K562 (cell line): ENCODE data around the gene TSEN34. TPM values are rescaled to one million over a fixed set of nuclear protein-coding genes. Genes with fewer than 3 reads are reported as not detected.

ENCODE experiments used
- ARID3A ChIP-seq: IDR thresholded peaks from 2 replicates; pipeline ENCODE4 v1.6.1; 2012; ENCODE audit warnings: low read depth, low read length, improper control_type of control experiment, borderline replicate concordance
- CBFA2T2 ChIP-seq: fragments of 450-650 bp; conservative IDR thresholded peaks from 2 replicates; pipeline ENCODE4 v1.6.1; 2017; ENCODE audit warnings: mild to moderate bottlenecking
- CREB5 ChIP-seq: fragments of 250-450 bp; sonication (Bioruptor Pico); IDR thresholded peaks from 2 replicates; pipeline ENCODE4 v1.5.0; 2020; ENCODE audit warnings: mild to moderate bottlenecking
- E2F1 ChIP-seq: sonication (generic); formaldehyde crosslinking; IDR thresholded peaks from 2 replicates; pipeline ENCODE4 v1.8.1; 2023; ENCODE audit warnings: mild to moderate bottlenecking, missing genetic modification reagents, moderate library complexity
- FOXK2 ChIP-seq, 2 experiments: fragments of 450-650 bp; IDR thresholded peaks in 1 of 2; conservative IDR thresholded peaks in 1 of 2; 2 replicates each; pipeline ENCODE4 v1.6.1; 2016; ENCODE audit warnings: low read depth in 2 of 2, mild to moderate bottlenecking in 1 of 2
- FOXO4 ChIP-seq: fragments of 450-650 bp; formaldehyde crosslinking; IDR thresholded peaks from 2 replicates; pipeline ENCODE4 v1.4.0; 2020; ENCODE audit warnings: mild to moderate bottlenecking, moderate library complexity
- HBP1 ChIP-seq: fragments of 450-650 bp; formaldehyde crosslinking; IDR thresholded peaks from 2 replicates; pipeline ENCODE4 v1.4.0; 2022; ENCODE audit warnings: missing genetic modification characterization
- NCOA2 ChIP-seq, 2 experiments: fragments of 450-650 bp; IDR thresholded peaks; 2 replicates each; pipeline ENCODE4 v1.6.1; 2018; ENCODE audit warnings: mild to moderate bottlenecking in 2 of 2, moderate library complexity in 1 of 2; ENCODE audit not compliant: partially characterized antibody in 2 of 2
- POLR2A ChIP-seq: fragments of 450-650 bp; conservative IDR thresholded peaks from 2 replicates; pipeline ENCODE4 v1.6.1; 2016
- U2AF1 ChIP-seq: fragments of 200-400 bp; formaldehyde crosslinking; optimal IDR thresholded peaks from 2 replicates; pipeline ENCODE3; 2017; ENCODE audit warnings: mild to moderate bottlenecking, low read depth, low read length, moderate library complexity
- ZNF407 ChIP-seq: fragments of 450-650 bp; IDR thresholded peaks from 2 replicates; pipeline ENCODE4 v1.6.1; 2016; ENCODE audit warnings: low read depth
- polyA plus RNA-seq, 8 experiments: library from polyadenylated mRNA; depleted of rRNA in 4 of 8; stranded (reverse) in 5 of 8; unstranded in 3 of 8; fragments of >200 nt; fragmentation: Nextera tagmentation in 2 of 8; fragmentation: Illumina TruSeq in 1 of 8; extraction: Ambion mirVana in 2 of 8; extraction: Trizol in 1 of 8; gene quantifications; 2 replicates each; pipeline versions ENCODE4 v1.2.1 to v1.2.3, GENCODE V29; 2011 to 2014; ENCODE audit warnings: inconsistent platforms in 1 of 8, missing spikeins in 1 of 8
- total RNA-seq, 7 experiments: library from RNA; depleted of rRNA in 6 of 7; stranded (reverse); fragments of >200 nt in 6 of 7; fragmentation: Illumina TruSeq in 2 of 7; extraction: Trizol in 2 of 7; gene quantifications; 2 replicates each; pipeline versions ENCODE4 v1.2.1 to v1.2.3, GENCODE V29; 2011 to 2021; ENCODE audit warnings: low replicate concordance in 1 of 7

Gene TSEN34
- total and polyA plus RNA-seq, 9 of the 15 experiments (the other 6 are each of a cell fraction or from before 2014, with no cell fraction given), result 3.1 to 57.6 (median 29.5) TPM

- TF ChIP-seq HBP1 (CRISPR knock-in tag), result no peak
- no peak for TF ChIP-seq NCOA2 (IDR thresholded peaks at IDR 0.05; ENCODE audit: partially characterized antibody in 2 of 2)
- TF ChIP-seq E2F1 (CRISPR knock-in tag), result no peak
- no peak for TF ChIP-seq CBFA2T2
- TF ChIP-seq POLR2A, result no peak; the same call in 1 of the 2 replicates
- no peak for TF ChIP-seq ZNF407
- TF ChIP-seq CREB5 (CRISPR knock-in tag), result no peak
- TF ChIP-seq ARID3A, result no peak
- TF ChIP-seq FOXO4 (CRISPR knock-in tag), result no peak
- no peak for TF ChIP-seq U2AF1
- TF ChIP-seq FOXK2 (conservative IDR thresholded peaks at IDR 0.05 in 1 of 2, IDR thresholded peaks at IDR 0.05 in 1 of 2; ENCODE audit: low read depth in 2 of 2), result no peak
Measured at GRCh38 chr19:54188215-54188871, 2.8 kb upstream of the TSEN34 start (continued).
